Smooth muscle cell of the umbilical artery (primary cell): ENCODE data around the gene KCNA3. TPM values are rescaled to one million over a fixed set of nuclear protein-coding genes. Genes with fewer than 3 reads are reported as not detected.

Experiments
- total RNA-seq: library from RNA; depleted of rRNA; stranded (reverse); fragments of >200 nt; gene quantifications from 2 replicates; pipeline ENCODE4 v1.2.3, GENCODE V29; 2014

Gene KCNA3
- total RNA-seq = 0.14 TPM in 1 of 2 replicates, not detected in the other

GRCh38 chr1:110674337-110675059, at the start of gene KCNA3:
TSS of gene KCNA3 (minus strand) at chr1:110674940. CDS start at chr1:110674809, 131 bp downstream.

Other genes starting within 250 kb of the KCNA3 start
- not detected in 2 replicates for gene PROK1, start 223.8 kb downstream of the KCNA3 start, total RNA-seq
- gene KCNA10, start 155.8 kb downstream of the KCNA3 start, total RNA-seq = not detected in 2 replicates
- not detected in 2 replicates for gene KCNA2, start 68.6 kb downstream of the KCNA3 start, total RNA-seq
- not detected in 2 replicates for gene CD53, start 198.2 kb upstream of the KCNA3 start, total RNA-seq